Measurements from ENCODE around the gene MFF.
"Not testable (repeated sequence)": the region's sequence is repeated elsewhere in the genome, so short reads cannot be mapped to it uniquely, and the experiment has no call there.

The MFF gene

GRCh38 chr2:227348324-227348723 lies 23.3 kb downstream of the MFF start:
- no peak for TF ChIP-seq CTCF (conservative IDR thresholded peaks at IDR 0.05; ENCODE audit: low read depth, low read length)
- no peak overlapping the region for H3K4me3 ChIP-seq (ENCODE audit: low read depth, low read length)
- no peak for DNase-seq (ENCODE audit: low read depth)

GRCh38 chr2:227349989-227350612 lies 25.1 kb downstream of the MFF start:
- TF ChIP-seq CTCF (conservative IDR thresholded peaks at IDR 0.05; ENCODE audit: low read depth, low read length) = no peak
- no peak for DNase-seq (ENCODE audit: low read depth)
- no peak overlapping the region for H3K4me3 ChIP-seq (ENCODE audit: low read depth, low read length)

- TF ChIP-seq CTCF (conservative IDR thresholded peaks at IDR 0.05; ENCODE audit: low read depth, low read length) = no peak
- no peak for DNase-seq (ENCODE audit: low read depth)
- no peak overlapping the region for H3K4me3 ChIP-seq (ENCODE audit: low read depth, low read length)
Measured at GRCh38 chr2:227351639-227352038, 26.6 kb downstream of the MFF start.

GRCh38 chr2:227360351-227360750 lies 35.3 kb downstream of the MFF start:
- DNase-seq (ENCODE audit: low read depth) = peak; percentile 78
- TF ChIP-seq CTCF (conservative IDR thresholded peaks at IDR 0.05; ENCODE audit: low read depth, low read length) = no peak
- H3K4me3 ChIP-seq (ENCODE audit: low read depth, low read length) = no peak overlapping the region

GRCh38 chr2:227363756-227364155 lies 38.7 kb downstream of the MFF start:
- peak; percentile 46 for TF ChIP-seq CTCF (conservative IDR thresholded peaks at IDR 0.05; ENCODE audit: low read depth, low read length)
- no peak overlapping the region for H3K4me3 ChIP-seq (ENCODE audit: low read depth, low read length)
- DNase-seq (ENCODE audit: low read depth) = peak; percentile 50

- peak; percentile 88 for DNase-seq (ENCODE audit: low read depth)
Measured at GRCh38 chr2:227364585-227365263, 39.7 kb downstream of the MFF start.

GRCh38 chr2:227365833-227366232 lies 40.8 kb downstream of the MFF start:
- TF ChIP-seq CTCF (conservative IDR thresholded peaks at IDR 0.05; ENCODE audit: low read depth, low read length) = no peak
- H3K4me3 ChIP-seq (ENCODE audit: low read depth, low read length) = no peak overlapping the region
- peak; percentile 50 for DNase-seq (ENCODE audit: low read depth)

More at GRCh38 chr2:227364585-227365263, 39.7 kb downstream of the MFF start:
- not testable (repeated sequence) for H3K4me3 ChIP-seq (ENCODE audit: low read depth, low read length)
